GM15510 (cell line): ENCODE results near the gene CFDP1.

Experiments used
- POLR2A ChIP-seq: IDR thresholded peaks from 3 replicates; pipeline ENCODE4 v1.6.1; 2011; ENCODE audit warnings: borderline replicate concordance; ENCODE audit not compliant: insufficient read length; ENCODE audit errors: extremely low read depth

Gene CFDP1

DNA sequence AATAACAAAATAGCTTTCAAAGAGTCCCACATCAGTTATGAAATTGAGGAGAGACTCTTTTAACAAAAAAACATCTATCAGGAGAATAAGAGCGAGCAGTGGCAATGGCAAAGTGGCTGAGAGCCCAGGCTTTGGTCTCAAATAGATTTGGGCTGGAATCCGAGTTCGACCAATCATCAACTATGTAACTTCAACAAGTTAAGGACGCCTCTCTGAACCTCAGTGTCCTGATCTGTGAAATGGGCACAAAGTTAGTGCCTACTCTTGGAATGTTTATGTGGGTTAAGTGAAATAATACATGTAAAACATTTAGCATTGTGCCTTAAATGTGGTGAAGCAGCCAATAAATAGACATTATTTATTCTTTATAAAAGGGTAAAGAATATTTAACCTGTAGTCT is 45.4 kb downstream of the CFDP1 start:
- no peak for TF ChIP-seq POLR2A

DNA sequence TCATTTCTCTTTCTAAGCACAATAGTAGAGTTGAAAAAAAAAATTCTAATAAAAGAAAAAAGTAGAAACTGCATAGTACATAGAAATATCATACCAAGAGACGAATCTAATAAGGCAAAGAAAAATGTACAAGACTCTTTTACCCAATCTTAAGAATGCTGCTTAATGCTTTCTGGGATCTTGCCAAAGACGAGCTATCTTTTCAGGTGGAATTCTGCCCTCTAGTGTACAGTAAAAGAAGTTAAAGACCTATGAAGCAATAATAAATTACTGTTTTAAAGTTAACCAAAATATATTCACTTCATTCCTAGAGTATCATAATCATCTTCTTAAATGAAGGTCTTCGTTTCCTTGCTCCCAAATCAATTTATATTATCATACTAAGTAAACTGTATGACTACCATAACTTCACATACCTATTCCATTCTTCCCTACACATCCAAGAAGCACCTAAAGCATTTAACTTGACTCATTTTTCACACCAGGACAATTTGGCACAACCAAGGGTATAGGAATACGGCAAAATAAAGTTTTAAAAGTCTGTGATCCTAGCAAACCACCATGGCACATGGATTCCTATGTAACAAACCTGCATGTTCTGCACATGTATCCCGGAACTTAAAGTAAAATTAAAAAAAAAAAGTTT is 47.7 kb downstream of the CFDP1 start:
- TF ChIP-seq POLR2A, result no peak

DNA sequence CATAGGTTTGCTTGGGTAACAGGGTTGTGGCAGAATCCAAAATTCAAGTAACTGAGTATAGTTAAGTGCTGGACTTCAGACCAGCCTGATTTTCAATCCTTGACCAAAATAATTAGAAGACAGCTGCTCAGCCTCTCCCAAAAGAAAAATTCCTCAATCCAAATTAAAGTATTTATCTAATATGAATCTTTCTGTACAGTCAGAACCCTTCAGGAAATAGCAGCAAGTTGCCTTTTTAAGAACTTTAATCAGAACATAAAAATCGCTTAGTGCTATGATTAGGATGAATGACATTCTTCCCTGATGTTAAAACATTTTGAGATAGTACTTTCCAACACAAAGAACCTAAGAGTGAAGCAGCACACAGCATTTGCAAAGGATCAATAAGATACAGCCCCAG is 50.2 kb downstream of the CFDP1 start:
- no peak for TF ChIP-seq POLR2A

DNA sequence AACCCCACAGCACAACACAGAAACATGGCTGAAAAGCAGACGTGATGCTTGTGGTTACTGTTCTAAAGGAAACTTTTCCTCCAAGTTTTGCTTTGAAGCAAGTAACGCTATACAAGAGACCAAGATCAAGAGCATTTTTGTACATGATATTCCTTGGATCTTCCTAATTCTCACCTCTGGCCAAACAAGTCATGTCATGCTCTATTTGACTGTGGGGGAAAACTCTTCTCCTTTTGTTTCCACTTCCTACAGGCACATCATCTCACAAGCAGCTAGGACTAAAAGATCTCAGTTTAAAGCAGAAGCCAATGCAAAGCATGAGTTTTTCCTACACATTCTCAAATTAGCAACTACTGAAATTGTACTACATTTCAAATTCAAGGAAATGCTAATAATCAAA is 50.7 kb downstream of the CFDP1 start:
- TF ChIP-seq POLR2A, result no peak

DNA sequence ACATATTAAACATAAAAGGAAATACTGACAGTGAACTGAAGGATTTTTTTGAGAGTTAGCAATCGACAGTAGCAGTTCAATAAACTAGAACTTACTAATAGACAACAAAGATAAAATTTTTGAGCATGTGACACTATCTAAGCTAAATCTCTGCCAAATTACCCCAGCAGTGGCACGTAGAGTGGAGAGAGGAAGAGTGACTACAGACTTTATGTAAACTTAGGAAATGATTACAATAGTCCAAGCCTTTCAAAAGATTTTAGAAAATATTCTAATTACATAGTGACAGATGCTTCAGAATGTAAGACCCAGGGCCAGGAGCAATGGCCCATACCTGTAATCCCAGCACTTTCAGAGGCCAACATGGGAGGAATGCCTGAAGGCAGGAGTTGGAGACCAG is 52.4 kb downstream of the CFDP1 start:
- no peak for TF ChIP-seq POLR2A

DNA sequence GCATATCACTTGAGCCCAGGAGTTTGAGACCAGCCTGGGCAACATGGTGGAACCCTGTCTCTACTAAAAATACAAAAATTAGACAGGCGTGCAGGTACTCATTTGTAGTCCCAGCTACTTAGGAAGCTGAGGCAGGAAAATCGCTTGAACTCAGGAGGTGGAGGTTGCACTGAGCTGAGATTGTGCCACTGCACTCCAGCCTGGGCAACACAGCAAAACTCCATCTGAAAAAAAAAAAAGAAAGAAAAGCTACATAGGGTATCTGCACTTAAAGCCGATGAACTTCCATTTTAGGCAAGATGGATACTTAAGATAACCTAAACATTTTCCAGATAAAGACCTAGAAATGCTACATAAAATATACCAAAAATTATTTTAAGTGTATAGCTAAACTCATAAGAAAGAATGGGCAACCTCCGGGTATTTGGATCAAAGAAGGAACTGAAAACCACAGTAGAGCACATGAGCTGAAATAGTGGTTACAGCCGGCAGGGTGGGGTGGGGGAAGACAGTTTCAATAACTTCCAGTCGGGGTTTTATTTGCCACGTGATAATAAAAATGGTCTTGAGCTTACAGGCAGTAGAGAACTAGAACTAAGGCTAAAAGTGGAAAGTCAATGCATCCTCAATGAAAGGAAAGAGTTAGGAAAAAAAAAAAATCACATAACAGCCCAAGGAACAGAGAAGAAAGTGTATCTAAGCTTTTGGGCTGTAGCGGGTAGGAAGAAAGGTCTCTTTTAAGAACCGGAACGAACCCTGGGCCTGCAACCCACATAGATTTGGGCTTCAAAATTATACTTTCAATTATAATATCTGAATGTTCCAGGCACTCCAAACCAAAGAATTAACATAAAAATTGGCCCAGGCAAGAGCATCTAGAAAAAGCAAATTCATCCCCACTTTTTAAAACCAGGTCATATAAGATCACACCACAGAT is 53.1 kb downstream of the CFDP1 start:
- no peak for TF ChIP-seq POLR2A

DNA sequence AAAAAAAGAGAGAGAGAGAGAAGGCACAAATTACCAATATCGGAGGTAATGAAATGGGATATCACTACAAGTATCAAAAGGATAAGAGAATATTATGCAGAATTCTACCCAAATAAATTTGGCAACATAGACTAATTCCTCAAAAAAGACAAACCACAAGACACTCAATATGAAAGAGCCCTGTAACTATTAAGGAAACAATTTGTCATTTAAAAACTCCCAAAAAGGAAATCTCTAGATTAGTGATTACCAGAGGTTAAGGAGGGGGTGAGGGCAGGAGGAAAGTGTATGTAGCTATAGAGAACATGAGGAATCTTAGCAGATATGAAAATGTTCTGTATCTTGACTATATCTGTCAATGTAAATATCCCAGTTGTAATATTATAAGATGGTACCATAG is 54.0 kb downstream of the CFDP1 start:
- no peak for TF ChIP-seq POLR2A

DNA sequence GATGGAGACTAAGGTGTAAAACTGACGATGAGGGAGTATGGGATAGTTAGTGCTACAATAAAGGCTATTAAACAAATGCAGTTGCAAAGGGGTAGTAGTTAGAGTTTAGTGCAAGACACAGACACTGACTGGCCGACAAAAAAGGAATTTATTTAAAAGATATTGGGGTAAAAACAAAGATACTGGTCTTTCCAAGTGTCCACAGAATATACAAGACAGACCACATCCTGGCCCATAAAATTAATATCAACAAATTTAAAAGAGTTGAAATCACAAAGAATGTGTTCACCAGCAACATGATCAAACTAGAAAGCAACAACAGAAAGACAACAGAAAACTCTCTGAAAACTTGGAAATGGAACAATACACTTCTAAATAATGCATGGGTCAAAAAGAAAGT is 54.7 kb downstream of the CFDP1 start:
- TF ChIP-seq POLR2A, result no peak

DNA sequence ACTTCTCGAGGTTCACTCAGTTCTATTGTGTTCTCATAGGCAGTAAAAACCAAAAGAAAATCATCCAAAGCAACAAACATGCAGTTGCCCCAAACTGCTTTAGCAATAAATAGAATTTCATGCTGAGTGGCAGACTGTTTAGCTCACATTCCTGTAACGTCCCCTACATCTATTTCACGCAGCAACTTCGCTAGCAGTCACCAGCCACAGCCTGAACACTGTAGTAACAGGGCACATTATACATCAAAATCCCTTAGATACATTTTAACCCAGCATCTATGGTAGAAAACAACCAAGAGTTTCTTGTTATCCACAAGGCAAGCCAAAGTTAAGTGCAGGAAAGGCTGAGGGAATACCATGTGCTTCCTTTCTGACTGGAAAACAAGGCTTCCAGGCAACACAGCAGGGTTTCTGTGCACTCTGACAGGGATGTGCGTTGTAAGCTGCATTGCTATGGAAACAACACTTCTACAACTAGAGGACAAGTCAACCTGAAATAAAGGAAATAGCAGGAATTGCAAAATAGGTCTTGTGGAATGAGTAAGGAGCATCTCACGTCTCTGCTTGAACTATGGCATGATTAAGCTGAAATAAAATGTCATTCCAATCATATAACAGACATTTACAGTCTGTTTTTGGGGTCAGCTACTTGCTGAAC is 55.4 kb downstream of the CFDP1 start:
- no peak for TF ChIP-seq POLR2A

DNA sequence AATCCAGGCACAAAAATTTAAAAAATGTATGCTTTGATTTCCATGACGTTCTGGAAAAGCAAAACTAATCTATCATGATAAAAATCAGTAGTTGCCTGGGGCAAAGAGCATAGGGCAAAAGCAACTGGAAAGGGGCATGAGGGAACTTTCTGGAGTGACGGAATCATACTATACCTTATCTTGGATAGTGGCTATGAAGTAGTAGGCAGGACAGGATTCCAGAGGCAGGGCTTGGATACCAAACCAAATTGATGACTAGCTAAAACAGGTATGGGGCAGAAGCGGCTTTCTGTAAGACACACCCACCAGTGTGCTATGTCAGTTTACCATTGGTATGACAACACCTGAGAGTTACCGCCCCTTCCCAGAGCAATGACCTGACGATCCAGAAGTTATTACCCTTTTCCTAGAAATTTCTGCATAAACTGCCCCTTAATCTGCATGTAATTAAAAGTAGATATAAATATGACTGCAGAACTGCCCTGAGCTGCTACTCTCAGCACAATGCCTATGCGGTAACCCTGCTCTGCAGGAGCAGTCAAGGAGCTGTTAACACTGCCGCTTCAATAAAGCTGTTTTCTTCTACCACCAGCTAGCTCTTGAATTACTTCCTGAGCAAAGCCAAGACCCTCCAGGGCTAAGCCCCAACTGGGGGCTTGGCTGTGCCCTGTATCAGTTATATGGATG is 56.7 kb downstream of the CFDP1 start:
- no peak for TF ChIP-seq POLR2A

DNA sequence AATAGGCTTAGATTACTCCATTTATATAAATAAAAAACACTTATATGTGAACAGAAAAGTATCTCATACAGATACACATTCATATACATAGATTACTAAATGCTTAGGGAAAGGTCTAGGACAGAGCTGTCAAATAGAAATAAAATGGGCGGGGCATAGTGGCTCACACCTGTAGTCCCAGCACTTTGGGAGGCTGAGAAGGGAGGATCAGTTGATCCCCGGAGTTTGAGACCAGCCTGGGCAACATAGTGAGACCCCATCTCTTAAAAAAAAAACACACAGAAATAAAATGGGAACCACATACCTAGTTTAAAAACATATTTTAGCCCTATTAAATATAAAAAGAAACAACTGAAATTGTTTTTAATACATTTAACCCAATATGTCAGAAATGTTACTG is 58.9 kb downstream of the CFDP1 start:
- TF ChIP-seq POLR2A, result no peak

DNA sequence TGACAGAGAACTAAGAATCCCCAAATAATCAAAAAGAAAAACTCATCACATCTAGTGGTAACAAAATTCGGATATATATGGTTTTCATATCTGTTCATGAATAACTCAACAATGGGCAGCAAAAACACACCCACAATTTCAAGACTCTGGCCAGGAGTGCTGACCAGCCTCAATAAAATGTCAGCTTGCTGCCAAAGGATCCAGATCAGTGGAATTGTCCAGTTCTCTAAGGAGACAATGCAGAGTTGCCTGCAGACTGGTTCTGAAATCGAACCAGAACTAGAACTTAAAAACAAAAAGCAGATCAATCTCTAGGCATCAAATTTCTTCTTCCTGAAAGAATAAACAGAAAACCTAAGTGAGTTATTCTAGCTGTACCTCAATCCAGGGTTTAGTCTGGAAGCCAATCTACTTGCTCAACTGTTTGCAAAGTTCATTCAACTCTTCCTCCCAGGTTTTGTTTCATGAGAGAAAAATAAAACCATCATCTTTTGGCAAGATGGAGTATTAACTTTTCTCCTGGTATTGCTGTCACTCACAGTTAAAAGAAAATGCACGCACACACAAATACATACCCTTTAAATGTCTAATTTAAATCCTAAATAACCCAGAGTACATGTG is 61.0 kb downstream of the CFDP1 start:
- TF ChIP-seq POLR2A, result no peak

DNA sequence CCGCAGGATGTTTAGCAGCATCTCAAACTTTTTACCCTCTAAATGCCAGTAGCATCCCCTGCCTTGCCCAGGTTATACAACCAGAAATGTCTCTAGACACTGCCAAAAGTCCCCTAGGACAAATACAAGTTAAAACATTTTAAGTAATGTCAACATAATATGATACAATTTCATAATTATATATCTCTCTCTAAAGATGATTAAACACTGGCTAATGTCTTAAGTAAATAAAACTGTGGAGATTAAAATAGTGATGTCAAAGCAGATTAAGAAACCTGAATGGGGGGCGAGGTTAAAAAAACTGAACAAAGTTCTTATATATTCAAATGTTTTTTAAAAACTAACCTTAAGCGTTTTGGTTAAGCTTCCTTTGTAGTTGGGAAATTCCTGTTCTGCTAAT is 62.1 kb downstream of the CFDP1 start:
- TF ChIP-seq POLR2A, result no peak

DNA sequence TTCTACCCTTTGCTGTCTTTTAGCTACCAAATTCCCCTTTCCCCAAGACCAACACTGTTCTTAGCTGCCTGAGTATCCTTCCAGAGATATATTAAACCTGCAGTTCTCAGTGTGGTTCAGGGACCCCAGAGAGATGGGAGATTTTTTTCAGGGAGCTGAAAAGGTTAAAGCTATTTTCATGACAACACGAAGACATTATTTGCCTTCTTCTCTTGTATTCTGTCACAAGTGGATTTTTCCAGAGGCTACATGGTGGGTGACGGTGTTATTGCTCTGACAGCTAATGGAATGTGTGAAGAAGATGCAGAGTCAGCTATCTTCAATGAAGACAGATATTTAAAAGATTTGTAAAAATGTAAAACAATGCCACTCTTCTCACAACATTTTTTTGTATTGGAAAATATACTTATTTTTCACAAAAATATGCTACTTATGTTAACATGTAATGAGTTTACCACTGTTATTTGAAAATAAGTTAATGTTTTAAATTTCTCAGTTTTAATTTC is 69.0 kb downstream of the CFDP1 start:
- no peak for TF ChIP-seq POLR2A
